Measurements from ENCODE around the gene MX2.
"Not testable (repeated sequence)": the region's sequence is repeated elsewhere in the genome, so short reads cannot be mapped to it uniquely, and the experiment has no call there.

MX2 gene

DNA sequence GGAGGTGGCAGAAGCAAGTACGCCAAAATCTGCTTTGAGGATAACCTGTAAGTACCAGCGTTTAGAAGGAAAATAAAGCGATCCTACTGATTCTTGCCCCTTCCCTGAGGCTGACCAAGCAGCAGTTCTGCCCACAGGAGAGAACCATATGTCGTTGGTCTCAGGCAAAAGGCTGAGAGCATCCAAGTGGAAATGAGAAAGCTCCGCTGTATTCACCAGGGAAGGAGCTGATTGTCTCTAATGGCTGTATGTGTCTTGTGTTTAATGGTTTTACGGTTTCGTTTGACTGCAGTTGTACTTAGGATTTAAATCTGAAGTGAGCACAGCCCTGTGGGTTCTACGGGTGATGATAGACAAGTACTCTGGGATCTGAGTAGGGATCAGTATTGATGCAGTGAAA lies 23.4 kb upstream of the MX2 start:
- DNase-seq: no peak

DNA sequence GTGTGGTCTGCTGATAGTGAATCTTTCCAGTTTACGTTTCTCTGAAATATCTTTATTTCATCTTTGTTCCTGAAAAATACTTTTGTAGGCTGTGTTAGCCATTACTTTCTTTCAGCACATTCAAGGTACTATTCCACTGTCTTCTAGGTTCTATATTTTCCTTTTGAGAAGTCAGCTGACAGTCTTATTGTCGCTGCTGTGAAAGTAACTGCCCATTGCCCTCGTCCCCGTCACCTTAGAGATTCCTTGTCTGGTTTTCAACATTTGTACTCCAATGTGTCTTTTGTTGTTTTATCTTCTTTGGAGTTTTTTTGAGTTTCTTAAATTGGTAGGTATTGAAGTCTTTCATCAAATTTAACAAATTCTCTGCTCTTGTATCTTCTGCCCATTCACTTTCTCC lies 19.8 kb upstream of the MX2 start:
- no peak for DNase-seq

DNA sequence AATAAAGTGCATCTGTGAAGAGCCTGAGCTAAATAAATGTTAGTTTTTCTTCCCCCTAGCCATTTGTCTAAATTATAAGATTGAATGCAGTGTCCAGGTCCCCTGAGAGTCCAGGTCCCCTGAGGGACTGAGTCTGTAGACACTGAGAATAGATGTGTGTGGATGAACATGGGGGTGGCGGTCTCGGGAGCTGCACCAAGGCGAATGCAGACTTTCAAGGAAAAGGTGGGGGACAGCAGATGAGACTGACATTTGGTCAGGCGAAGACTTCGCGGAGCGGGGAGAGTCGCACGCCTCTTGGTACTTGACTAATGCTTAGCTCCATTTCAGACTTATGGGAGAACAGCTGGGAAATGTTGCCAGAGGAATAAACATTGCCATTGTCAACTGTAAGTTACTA lies 17.7 kb upstream of the MX2 start:
- DNase-seq: no peak

DNA sequence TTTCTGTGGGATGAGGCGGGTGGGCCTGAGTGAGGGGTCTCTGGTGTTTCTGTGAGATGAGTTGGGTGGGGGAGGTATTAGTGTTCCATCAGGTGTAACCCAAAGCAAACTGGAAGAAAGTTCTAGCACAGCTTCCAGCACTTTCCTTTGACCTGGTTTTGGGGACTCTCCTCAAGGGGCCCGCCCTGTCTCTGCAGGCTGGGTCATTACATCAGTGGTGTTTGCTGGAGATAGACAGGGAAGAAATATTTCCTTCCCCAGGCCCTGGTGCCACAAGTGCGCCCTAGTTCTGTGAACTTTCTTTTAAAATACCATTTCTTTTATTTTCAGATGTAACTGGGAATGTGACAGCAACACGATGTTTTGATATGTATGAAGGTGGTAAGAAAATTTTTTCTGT lies 16.5 kb upstream of the MX2 start:
- no peak for DNase-seq

DNA sequence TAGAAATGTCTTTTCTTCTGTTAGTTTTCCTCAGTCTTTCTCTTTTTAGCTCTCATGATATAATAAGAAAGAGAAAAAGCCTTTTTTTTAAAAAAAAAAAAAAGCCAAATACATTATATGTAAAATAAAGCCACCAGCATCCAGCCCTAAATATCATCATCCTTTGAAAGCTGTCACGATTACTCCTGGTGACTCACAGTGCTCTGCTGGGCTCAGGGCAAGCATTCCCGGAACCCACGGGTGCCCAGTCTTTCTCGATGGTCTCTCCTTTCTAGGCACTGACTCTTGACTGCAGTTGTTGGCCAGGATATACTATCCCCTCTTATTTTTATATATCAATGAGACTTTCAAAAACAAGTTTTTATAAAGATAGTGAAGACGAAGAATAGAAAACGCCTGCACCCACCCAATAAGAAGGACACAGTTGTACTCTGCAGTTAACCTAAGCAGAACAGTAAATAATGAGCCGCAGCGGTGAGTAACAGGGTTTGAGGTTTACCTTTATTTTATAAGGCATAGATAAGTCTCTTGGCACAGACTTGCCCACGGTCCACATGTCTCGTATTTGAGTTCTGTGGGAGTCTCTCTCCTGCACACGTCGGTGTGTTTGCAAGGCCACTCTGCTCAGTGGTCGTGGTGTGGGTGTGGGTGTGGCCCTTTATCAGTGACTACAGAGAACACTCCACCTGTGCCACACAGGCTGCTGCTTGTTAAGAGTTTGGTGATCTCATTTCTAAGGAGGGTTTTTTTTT lies 15.7 kb upstream of the MX2 start:
- no peak for DNase-seq

DNA sequence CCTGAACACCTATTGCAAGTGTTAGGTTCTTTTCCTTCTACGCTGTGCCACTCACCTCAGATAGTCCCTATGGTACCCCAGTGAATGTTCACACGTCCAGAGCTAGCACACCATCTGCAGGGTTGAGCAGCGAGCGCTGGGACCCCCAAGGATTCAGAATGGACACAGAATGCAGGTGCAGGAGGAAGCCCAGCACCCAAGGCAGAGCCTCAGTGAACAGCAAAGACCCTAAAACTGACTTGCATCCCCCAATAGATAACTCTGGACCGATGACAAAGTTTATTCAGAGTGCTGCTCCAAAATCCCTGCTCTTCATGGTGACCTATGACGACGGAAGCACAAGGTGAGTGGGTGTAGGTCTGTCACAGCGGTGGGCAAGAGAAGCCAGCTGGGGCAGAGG lies 15.1 kb upstream of the MX2 start:
- DNase-seq: no peak

DNA sequence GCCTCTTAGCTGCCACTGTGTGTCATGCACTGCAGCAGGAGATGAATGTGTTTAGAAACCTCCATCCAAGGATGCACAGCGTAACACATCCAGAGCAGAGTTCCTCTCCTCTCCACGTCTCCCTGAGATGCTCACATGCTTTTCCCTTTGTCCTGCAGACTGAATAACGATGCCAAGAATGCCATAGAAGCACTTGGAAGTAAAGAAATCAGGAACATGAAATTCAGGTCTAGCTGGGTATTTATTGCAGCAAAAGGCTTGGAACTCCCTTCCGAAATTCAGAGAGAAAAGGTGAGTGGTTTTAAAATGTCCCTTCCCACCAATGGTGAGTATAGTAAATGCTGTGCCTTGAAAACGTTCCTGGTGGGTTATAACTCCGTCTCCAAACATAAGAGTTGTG lies 13.4 kb upstream of the MX2 start:
- DNase-seq: no peak

DNA sequence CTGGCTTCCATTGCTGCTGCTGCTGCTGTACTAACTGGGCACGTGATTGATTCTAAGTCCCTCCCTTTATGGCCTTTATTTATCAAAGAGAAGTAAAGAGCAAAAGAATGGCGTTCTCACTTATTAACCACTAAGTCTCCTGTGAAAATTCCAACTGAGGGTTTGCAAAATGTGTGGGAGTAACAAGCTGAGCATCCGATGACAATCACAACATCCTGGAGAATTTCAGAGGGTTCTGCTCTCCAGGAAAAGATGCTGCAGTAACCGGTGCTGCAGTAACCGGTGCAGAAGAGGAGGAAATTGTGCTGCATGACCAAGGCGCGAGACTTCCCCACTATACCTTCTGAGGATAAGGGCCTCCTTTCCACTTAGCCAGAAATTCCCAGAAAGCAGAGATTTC lies 12.7 kb upstream of the MX2 start:
- no peak for DNase-seq

DNA sequence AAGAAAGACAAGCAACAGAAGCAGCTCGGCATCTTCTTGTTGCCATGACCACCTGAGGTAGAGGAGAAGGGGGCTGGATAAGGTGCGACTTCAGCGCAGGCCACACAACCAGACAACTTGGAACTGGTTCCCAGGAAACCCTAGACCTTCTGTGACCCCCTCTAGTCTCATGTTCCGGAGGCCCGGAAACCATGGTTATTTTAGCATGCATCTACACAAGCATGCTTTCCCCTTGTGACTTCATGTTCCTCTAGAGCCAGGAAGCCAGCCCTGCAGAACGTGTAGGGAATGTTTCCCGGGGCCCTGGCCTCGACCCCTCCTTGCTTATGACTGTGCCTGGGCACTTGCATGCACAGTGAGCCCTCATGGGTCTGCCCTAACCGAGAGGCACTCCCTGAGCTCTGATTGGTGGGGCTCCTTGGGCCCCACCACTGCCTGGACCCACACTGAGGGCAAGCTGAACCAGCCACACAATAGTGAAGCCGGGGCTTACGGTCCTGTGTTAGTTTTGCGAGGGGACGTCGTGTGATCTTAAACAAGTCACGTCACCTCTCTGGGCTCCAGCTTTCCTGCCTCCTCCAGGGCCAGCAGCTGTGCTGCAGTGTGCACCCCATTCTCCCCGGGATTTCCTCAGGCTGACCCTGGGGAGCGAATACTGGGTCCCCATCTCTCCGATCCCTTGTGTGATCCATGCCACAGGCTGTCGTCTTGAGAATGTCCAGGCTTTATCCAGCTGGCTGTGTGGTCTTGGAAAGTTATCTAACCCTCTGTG lies 12.0 kb upstream of the MX2 start:
- no peak for DNase-seq

DNA sequence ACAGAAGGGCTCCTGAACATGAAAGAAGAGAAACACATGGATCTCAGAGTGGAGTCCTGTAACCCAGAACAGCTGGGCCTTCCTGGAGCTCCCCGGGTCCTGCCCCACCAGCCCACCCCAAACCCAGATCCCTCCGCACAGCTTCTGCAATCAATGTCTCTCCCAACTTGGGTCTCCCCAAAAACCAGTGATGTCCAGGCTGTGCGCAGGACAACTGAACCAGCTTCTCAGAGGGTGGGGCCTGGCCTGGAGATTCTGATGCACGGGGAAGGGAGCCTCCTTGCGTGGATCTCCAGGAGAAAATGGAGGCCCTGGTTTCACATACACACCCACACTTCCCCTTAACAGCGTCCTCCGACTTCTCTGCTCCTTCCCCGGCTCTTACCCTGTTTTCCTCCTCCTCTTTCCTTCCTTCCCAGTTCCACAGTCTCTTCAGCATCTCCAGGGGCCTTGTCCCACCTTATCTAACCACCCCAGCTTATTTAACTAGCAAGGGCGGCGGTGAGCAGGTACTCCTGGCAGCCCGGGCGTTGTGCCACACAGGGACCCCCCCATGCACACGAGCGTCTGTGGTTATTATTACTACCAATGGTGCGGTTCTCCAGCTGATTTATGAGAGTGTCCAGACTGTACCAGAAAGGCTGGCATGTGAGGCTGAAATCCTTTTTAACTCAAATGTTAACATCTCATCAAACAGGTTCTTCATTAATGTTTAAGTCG lies 11.2 kb upstream of the MX2 start:
- no peak for DNase-seq

DNA sequence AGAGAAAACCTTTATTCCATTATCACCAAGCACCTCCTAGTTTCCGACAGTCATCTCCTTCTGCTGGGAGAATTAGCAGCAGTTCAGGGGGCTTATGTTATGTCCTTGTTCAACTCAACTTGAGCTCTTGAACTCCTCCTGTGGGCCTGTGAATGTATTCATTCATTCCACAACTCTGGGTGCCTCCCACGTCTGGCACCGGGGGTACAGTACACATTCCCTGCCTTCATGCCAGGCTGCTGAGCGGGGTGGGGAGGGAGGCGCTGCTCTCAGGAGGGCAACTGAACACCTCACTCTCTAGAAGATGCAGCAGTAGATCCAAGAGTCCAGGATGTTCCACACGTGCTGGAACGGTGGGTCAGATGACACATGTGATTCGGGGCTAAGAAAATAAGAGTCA lies 4.3 kb upstream of the MX2 start:
- DNase-seq: no peak

DNA sequence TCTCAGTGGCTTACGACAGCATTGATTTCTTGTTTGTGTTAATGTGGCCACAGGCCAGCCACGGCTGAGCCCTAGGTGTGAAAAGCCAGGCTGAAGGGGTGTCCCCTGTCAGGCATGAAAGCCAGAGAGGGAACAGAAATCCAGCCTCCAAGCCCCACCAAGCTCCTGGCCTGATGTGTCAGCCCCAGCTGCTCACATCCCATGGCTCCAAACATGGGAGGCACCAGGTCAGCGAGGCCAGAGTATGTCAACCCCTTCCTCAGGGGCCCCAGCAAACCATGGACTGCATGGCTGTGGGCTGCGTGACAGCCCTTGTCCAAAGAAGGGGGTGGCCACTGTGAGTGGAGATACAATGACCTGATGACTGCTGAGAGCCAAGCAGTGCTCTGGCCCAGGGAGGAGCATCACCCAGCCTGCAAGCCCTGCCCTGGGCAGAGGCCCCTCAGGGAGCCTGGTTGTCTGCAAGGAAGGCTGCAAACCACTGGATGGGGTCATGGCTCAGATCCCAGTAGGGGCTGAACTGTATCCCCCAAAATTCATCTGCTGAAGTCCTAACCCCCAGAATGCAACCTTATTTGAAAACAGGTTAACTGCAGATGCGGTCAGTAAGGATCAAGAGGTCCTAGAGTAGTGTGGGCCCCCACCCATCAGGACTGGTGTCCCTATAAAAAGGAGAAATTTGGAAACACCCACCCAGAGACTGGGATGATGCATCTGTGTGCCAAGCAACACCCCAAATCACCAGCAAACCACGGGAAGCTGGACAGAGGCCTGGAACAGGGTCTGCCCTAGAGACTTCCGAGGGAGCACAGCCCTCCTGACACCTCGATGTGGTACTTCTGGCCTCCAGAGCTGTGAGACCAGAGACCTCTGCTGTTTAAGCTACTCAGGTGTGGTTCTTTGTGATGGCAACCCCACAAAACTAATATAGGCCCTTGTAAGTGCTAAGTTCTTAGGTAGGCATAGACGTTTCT lies 3.3 kb upstream of the MX2 start:
- no peak for DNase-seq

DNA sequence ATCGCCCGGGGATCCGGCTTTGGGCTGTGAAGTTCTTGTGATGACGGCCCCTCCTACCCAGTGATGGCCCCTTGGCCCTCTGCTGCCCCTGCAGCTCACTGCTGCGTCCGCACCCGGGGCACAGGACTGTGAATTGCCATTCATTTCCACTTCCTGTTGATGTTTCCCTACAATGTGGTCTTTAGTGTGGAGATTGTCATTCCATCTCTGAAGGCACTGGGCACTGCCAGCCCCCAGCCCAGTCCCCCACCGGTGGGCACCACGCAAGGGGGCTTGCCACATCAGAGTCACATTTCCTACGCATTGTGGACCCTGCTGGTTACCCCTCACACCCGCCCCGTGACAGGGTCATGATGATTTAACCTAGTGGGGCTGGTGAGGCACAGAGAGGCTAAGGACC lies 2.5 kb upstream of the MX2 start:
- DNase-seq: no peak

DNA sequence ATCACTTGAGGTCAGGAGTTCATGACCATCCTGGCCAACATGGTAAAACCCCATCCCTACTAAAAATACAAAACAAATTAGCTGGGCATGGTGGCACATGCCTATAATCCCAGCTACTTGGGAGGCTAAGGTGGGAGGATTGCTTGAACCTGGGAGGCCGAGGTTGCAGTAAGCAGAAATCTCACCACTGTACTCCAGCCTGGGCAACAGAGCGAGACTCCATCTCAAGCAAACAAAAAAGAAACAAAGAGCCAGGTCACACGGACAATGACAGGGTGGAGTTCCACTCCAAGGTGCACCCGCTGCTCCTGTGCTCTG lies 2.1 kb upstream of the MX2 start:
- DNase-seq: not testable (repeated sequence)

DNA sequence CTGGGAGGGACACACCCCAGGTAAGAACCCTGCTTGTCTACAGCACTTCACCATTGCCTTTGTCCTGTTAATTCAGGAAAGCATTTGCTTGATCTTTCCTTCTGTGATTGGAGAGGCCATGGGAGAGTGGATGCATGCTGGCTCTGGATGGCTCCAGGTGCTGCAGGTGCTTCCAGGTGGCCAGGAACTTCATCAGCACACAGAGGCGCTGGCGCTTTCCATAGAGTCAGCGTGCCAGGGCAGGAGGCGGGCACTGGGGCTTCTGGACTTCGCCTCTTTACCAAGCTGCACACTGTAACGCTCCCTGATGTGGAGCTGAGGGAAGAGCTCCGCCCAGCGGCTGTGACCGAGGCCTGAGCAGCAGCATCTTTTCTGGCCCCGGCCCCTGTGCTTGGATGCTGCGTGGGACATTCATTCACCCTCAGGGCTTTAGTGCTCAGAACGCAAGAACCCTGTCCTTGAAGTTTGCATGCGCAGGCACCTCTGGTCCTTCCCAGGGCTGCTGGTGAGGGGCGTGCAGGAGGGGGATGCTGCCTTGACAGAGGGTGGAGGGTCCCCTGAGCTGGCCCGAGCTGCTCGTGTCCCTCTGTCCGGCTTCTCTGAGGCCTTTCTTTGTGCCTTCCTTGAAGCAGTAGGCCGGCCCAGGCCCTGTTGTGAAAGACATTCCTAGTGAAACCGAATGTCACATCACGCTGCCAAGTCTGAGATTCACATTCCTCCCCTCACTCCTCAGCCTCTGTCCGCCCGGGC lies 1.6 kb upstream of the MX2 start:
- no peak for DNase-seq

DNA sequence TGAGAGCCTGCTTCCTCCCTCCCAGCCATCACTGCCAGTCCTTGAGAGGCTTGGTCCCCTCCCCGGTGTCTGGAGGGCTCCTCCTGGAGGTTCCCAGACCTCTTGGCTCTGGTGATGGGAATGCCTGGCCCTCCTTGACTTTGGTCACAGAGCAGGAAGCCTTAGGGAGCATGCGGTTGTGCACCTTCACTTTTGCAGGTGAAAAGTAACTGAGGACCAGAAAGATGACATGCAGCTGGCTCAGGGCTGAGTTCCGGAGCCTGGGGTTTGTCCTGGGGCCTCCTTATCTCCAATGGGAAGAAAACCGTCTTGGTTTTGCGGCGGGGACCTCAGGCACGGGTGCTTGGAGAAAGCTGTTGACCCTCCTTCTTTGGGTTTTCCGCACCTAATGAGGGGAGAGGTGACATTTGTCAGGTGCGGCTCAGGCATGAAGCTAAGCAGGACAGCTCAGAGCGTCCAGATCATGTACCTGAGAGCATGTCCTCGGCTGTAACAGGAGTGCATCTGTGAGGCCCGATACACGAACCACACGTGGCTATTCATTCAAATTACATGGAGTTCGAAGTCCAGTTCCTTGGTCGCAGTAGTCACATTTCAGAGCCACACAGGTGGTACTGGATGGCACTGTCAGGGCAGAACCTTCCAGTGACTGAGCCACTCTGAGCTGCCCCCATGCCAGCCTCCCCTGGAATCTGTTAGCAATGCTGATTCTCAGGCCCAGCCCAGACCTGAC lies 608 bp upstream of the MX2 start:
- DNase-seq: no peak

DNA sequence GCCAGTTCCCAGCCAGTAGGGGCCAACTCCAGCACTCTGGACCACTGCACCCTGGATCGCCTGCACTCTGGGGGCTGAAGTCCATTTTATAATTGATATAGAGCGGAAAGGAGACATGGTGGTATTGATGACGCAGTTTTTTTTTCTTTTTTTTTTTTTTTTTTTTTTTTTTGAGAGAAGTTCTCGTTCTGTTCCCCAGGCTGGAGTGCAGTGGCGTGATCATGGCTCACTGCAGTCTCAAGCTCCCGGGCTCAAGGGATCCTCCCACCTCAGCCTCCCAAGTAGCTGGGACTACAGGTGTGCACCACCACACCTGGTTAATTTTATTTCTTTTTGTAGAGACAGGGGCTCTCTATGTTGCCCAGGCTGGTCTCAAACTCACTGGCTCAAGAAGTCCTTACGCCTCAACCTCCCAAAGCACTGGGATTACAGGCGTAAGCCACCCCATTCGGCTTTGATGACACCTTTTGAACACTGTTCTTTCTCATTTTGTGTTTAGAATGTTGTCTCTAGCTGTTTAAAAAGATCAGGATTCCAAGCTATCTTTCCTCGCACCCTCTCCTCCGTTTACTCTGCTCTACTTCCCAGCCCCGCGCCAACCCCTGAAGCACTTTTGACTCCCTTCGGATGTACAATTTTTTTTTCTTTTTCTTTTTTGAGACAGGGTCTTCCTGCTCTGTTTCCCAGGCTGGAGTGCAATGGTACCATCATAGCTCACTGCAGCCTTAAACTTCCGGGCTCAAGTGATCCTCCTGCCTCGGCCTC lies 960 bp downstream of the MX2 start:
- DNase-seq: no peak

DNA sequence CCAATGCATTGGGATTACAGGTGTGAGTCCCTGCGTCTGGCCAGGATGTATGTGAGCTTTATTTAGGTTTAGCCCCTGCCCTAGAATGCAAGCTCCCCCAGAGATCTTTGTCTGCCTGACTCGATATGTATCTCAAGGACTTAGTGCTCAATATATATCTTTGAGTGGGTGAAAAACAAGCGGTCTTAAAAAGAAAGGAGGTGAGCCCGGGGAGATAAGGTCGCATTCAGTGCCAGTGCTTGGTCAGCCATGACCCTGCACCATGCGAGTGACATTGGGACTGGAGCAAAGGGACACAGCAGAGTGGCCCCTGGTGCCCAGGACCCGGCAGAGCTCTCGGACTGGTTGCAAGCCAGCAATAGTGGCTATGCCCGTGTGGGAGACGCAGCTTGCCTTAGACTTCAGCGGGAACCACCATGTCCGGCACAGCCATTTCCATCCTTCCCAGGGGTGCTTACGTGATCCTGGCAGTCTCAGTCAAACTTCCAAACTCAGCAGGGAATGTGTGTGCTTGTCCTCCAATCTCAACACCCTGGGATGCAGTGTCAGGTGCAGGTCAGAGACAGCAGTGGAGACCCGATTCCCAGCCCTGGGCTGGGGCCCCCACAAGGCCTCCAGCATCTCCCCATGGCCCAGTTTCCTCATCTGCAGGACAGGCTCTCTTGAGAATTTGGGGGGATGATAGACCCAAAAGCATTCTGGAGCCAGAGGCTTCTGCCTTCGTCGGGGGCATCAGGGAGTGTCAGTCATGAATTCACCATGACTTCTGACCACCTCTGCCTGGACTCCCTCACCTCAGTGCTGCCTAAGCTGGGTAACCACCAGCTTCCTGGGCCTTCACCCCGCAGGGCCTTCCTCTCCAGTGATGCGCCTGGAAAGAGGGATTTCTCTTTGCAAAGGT lies 1.8 kb downstream of the MX2 start:
- no peak for DNase-seq

DNA sequence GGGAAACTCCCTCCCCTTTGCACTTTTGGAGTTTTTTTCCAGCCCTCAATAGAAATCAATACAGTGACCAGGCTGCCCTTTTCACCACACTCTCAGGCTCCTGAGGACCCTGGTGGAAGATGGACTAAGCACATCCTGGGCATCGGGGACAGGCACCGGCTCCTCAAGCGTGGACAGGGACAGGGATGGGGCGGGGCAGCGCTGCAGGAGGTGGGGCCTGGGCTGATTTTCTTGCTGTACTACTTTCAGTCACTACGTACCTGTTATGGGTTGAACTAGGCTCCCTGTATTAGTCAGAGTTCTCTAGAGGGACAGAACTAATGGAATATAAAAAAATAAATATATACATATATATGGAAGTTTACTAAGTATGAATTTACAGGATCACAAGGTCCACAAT lies 2.5 kb downstream of the MX2 start:
- no peak for DNase-seq

All from stimulated activated CD4-positive, alpha-beta T cell treated with anti-CD3 and anti-CD28 coated beads, Interleukin-4, amount 100 ng/mL, for 24 hours (primary cell).